Measurements from ENCODE around the gene CGAS.

GRCh38 chr6:73443555-73443954 lies 8.5 kb downstream of the CGAS start:
- no peak for TF ChIP-seq CTCF (IDR thresholded peaks at IDR 0.05; ENCODE audit: low read depth, low read length)
- no peak for TF ChIP-seq EZH2phosphoT487 (IDR thresholded peaks at IDR 0.05; ENCODE audit: low read depth)
